ENCODE results near the gene CHRM4. TPM values are rescaled to one million over a fixed set of nuclear protein-coding genes. Genes with fewer than 3 reads are reported as not detected.
A peak's percentile ranks its signal among the peaks of the same experiment; 100 is the strongest.

CHRM4 gene
- total and polyA plus RNA-seq, 12 donors = 0.03 to 0.32 (median 0.30) TPM; not detected in 9

GRCh38 chr11:46343520-46343919 lies 48.1 kb downstream of the CHRM4 start:
- Histone ChIP-seq H3K4me3 (no peak overlapping the region), H3K27me3 (no peaks in the 10 kb centered on the region), H3K4me1 (peaks cover 15 to 80% (median 69%) of the 10 kb centered on the region in 9 donors), H3K27ac (peak overlapping the region in 6 of 10 donors; percentile 2 to 95 (median 86)), H3K36me3 (no peaks in the 10 kb centered on the region), H3K9me3 (no peaks in the 10 kb centered on the region)
- intact Hi-C loops (cut with DNase I) = no loop called here
- TF ChIP-seq CTCF (IDR thresholded peaks at IDR 0.05) = no peak
- WGBS, 2 donors = 78 to 83% methylated on average over 3 of the region's 3 CpGs
- DNase-seq (no peak), ATAC-seq (no peak)

GRCh38 chr11:46342239-46342638 lies 49.3 kb downstream of the CHRM4 start:
- Histone ChIP-seq H3K4me1 (peaks cover 15 to 83% (median 72%) of the 10 kb centered on the region in 9 donors), H3K27me3 (no peaks in the 10 kb centered on the region), H3K9me3 (no peaks in the 10 kb centered on the region), H3K36me3 (no peaks in the 10 kb centered on the region), H3K27ac (peak overlapping the region; percentile 20 to 95 (median 72)), H3K4me3 (no peak overlapping the region)
- no peak for TF ChIP-seq CTCF (IDR thresholded peaks at IDR 0.05)
- DNase-seq (peak in 1 of 2 donors; percentile 42), ATAC-seq (peak in 2 of 8 donors; percentile 10 to 12)
- intact Hi-C loops (cut with DNase I) = no loop called here
- WGBS, 2 donors = 45% methylated on average over 5 of the region's 5 CpGs

GRCh38 chr11:46341454-46341853 lies 50.1 kb downstream of the CHRM4 start:
- Histone ChIP-seq H3K4me3 (no peak overlapping the region), H3K4me1 (peaks cover 15 to 82% (median 66%) of the 10 kb centered on the region in 9 donors), H3K36me3 (no peaks in the 10 kb centered on the region), H3K9me3 (no peaks in the 10 kb centered on the region), H3K27me3 (no peaks in the 10 kb centered on the region), H3K27ac (peak overlapping the region; percentile 20 to 95 (median 72))
- WGBS, 2 donors = 93 to 95% methylated on average over 3 of the region's 3 CpGs
- DNase-seq (no peak), ATAC-seq (no peak)
- no peak for TF ChIP-seq CTCF (IDR thresholded peaks at IDR 0.05)
- intact Hi-C loops (cut with DNase I) = no loop called here

- Histone ChIP-seq H3K27me3 (peaks cover 0 to under 1% (median 0%) of the 10 kb centered on the region in 7 donors), H3K4me3 (no peak overlapping the region), H3K9me3 (no peaks in the 10 kb centered on the region), H3K36me3 (no peaks in the 10 kb centered on the region), H3K27ac (peak overlapping the region; percentile 64 to 97 (median 92)), H3K4me1 (peaks cover 15 to 78% (median 63%) of the 10 kb centered on the region in 9 donors)
- ATAC-seq (peak; percentile 39 to 81 (median 68)), DNase-seq (no peak)
- WGBS, 2 donors = 45 to 56% methylated on average over 2 of the region's 2 CpGs
- no peak for TF ChIP-seq CTCF (IDR thresholded peaks at IDR 0.05)
- intact Hi-C loops (cut with DNase I) = no loop called here
These were observed 51.8 kb downstream of the CHRM4 start for GRCh38 chr11:46339816-46340215.

Measured in heart right ventricle (tissue), 16 donors.